ENCODE measurements around the gene RMI2.
"Not testable (repeated sequence)": the region's sequence is repeated elsewhere in the genome, so short reads cannot be mapped to it uniquely, and the experiment has no call there.

RMI2 gene

GRCh38 chr16:11372073-11372828, 27.0 kb downstream of the RMI2 start:
- Histone ChIP-seq H3K4me3 (no peak overlapping the region), H3K27me3 (no peaks in the 10 kb centered on the region), H3K9me3 (no peaks in the 10 kb centered on the region), H3K27ac (no peak overlapping the region), H3K4me1 (no peaks in the 10 kb centered on the region), H3K36me3 (no peaks in the 10 kb centered on the region)
- intact Hi-C loops (cut with DNase I; ENCODE audit: low total_unique reads) = no loop called here
- DNase-seq = no peak
- no peak for TF ChIP-seq CTCF (IDR thresholded peaks at IDR 0.05)

GRCh38 chr16:11372829-11373306, 27.6 kb downstream of the RMI2 start:
- intact Hi-C loops (cut with DNase I; ENCODE audit: low total_unique reads) = no loop called here

GRCh38 chr16:11374255-11374654, 29.0 kb downstream of the RMI2 start:
- H3K4me3 ChIP-seq = no peak overlapping the region
- TF ChIP-seq CTCF (IDR thresholded peaks at IDR 0.05) = no peak
- H3K27me3 ChIP-seq = no peaks in the 10 kb centered on the region
- no peaks in the 10 kb centered on the region for H3K36me3 ChIP-seq
- H3K9me3 ChIP-seq = no peaks in the 10 kb centered on the region
- intact Hi-C loops (cut with DNase I; ENCODE audit: low total_unique reads) = no loop called here
- no peak overlapping the region for H3K27ac ChIP-seq
- no peaks in the 10 kb centered on the region for H3K4me1 ChIP-seq
- DNase-seq = no peak

More at GRCh38 chr16:11372829-11373306, 27.6 kb downstream of the RMI2 start:
- TF ChIP-seq CTCF (IDR thresholded peaks at IDR 0.05) = no peak
- Histone ChIP-seq H3K4me3 (no peak overlapping the region), H3K4me1 (no peaks in the 10 kb centered on the region), H3K27me3 (no peaks in the 10 kb centered on the region), H3K27ac (no peak overlapping the region), H3K9me3 (no peaks in the 10 kb centered on the region), H3K36me3 (no peaks in the 10 kb centered on the region)
- no peak for DNase-seq

- H3K9me3 ChIP-seq = no peaks in the 10 kb centered on the region
- no peak overlapping the region for H3K27ac ChIP-seq
- H3K4me1 ChIP-seq = no peaks in the 10 kb centered on the region
- no peak for TF ChIP-seq CTCF (IDR thresholded peaks at IDR 0.05)
- no peak overlapping the region for H3K4me3 ChIP-seq
- intact Hi-C loops (cut with DNase I; ENCODE audit: low total_unique reads) = no loop called here
- no peaks in the 10 kb centered on the region for H3K36me3 ChIP-seq
- no peaks in the 10 kb centered on the region for H3K27me3 ChIP-seq
- no peak for DNase-seq
Observed at GRCh38 chr16:11377154-11377553, 31.9 kb downstream of the RMI2 start.

- intact Hi-C loops (cut with DNase I; ENCODE audit: low total_unique reads); H3K9me3 ChIP-seq; H3K27me3 ChIP-seq; DNase-seq; H3K27ac ChIP-seq; H3K4me3 ChIP-seq; H3K36me3 ChIP-seq; H3K4me1 ChIP-seq: not testable (repeated sequence)
Observed at GRCh38 chr16:11378951-11379350, 33.7 kb downstream of the RMI2 start.

- no peak for DNase-seq
- Histone ChIP-seq H3K9me3 (no peaks in the 10 kb centered on the region), H3K4me3 (no peak overlapping the region), H3K27ac (no peak overlapping the region), H3K4me1 (no peaks in the 10 kb centered on the region), H3K27me3 (no peaks in the 10 kb centered on the region), H3K36me3 (no peaks in the 10 kb centered on the region)
- no peak for TF ChIP-seq CTCF (IDR thresholded peaks at IDR 0.05)
- intact Hi-C loops (cut with DNase I; ENCODE audit: low total_unique reads) = no loop called here
Observed at GRCh38 chr16:11379420-11379819, 34.2 kb downstream of the RMI2 start.

Data from tibial artery (tissue), 4 donors.